T-cell (primary cell): ENCODE measurements around the gene PSG7. TPM values are rescaled to one million over a fixed set of nuclear protein-coding genes. Genes with fewer than 3 reads are reported as not detected.
"Not testable (repeated sequence)": the region's sequence is repeated elsewhere in the genome, so short reads cannot be mapped to it uniquely, and the experiment has no call there.

ENCODE experiments used
- ATAC-seq, 4 experiments: fragments of 200-7000 bp in 3 of 4; fragments of 150-1000 bp in 1 of 4; cut with Tn5 transposase; replicated peaks in 1 of 4; 1 replicate in 3 of 4; 2 replicates in 1 of 4; pipeline ENCODE4 v1.10.0; 2021; ENCODE audit warnings: moderate library complexity in 3 of 4, mild to moderate bottlenecking in 2 of 4, moderate number of reproducible peaks in 1 of 4
- CTCF ChIA-PET, 2 donors: fragments of 300-600 bp; sonication (Branson Sonifier 250); formaldehyde crosslinking; loops; one replicate each; lab custom pipeline; 2022; ENCODE audit warnings: antibody characterized with exemption in 2 of 2; lab: Charles Lee
- POLR2A ChIA-PET, 2 donors: fragments of 300-600 bp; sonication (Branson Sonifier 250); formaldehyde crosslinking; loops; one replicate each; lab custom pipeline; 2022; ENCODE audit warnings: antibody characterized with exemption in 2 of 2; lab: Charles Lee
- DNase-seq, 35 experiments: peaks; one replicate each; pipeline versions ENCODE4 v3.0.0 to v3.0.0-alpha.2; 2013 to 2023
- H3K27ac ChIP-seq: one replicate; pipeline ENCODE4 v1.5.1; 2013; ENCODE audit warnings: low read length
- H3K27me3 ChIP-seq, 2 experiments: replicated peaks in 1 of 2; 1 replicate in 1 of 2; 2 replicates in 1 of 2; pipeline versions ENCODE4 v1.6.1 to v1.7.0; 2013; ENCODE audit warnings: low read length in 1 of 2, mixed read lengths in 1 of 2; ENCODE audit not compliant: control insufficient read depth in 2 of 2, insufficient read depth in 2 of 2; ENCODE audit errors: extremely low read depth in 1 of 2
- H3K36me3 ChIP-seq, 2 donors: 1 replicate in 1 of 2; 2 replicates in 1 of 2; pipeline versions ENCODE4 v1.6.1 to v1.7.0; 2013; ENCODE audit warnings: low read length in 1 of 2; ENCODE audit not compliant: control insufficient read depth in 2 of 2, insufficient read depth in 1 of 2; ENCODE audit errors: extremely low read depth in 1 of 2
- H3K4me1 ChIP-seq, 2 experiments: 1 replicate in 1 of 2; 2 replicates in 1 of 2; pipeline versions ENCODE4 v1.6.1 to v1.7.0; 2013; ENCODE audit warnings: low read length in 2 of 2, mixed read lengths in 1 of 2; ENCODE audit not compliant: insufficient read depth in 2 of 2, control insufficient read depth in 1 of 2; ENCODE audit errors: extremely low read depth in 1 of 2
- H3K4me3 ChIP-seq, 2 donors: 1 replicate in 1 of 2; 2 replicates in 1 of 2; pipeline versions ENCODE4 v1.5.1 to v1.7.0; 2013; ENCODE audit warnings: mild to moderate bottlenecking in 2 of 2, low read length in 1 of 2, moderate library complexity in 1 of 2; ENCODE audit not compliant: control insufficient read depth in 1 of 2; ENCODE audit errors: extremely low read depth in 1 of 2
- H3K9me3 ChIP-seq: 2 replicates; pipeline ENCODE4 v1.7.0; 2013
- H3K27ac Mint-ChIP-seq, 2 donors: one replicate each; pipeline ENCODE4 v1.8.0; 2020 to 2021; ENCODE audit warnings: mild to moderate bottlenecking in 2 of 2, mixed read lengths in 2 of 2
- H3K27me3 Mint-ChIP-seq, 2 donors: one replicate each; pipeline ENCODE4 v1.8.0; 2021 to 2022; ENCODE audit warnings: mixed read lengths in 2 of 2
- H3K36me3 Mint-ChIP-seq: one replicate; pipeline ENCODE4 v1.8.0; 2021; ENCODE audit warnings: mixed read lengths
- H3K4me1 Mint-ChIP-seq, 3 donors: one replicate each; pipeline ENCODE4 v1.8.0; 2020 to 2022; ENCODE audit warnings: mixed read lengths in 3 of 3, mild to moderate bottlenecking in 1 of 3
- H3K4me3 Mint-ChIP-seq, 3 donors: one replicate each; pipeline ENCODE4 v1.8.0; 2020 to 2022; ENCODE audit warnings: mild to moderate bottlenecking in 3 of 3, mixed read lengths in 3 of 3, moderate library complexity in 3 of 3
- H3K9me3 Mint-ChIP-seq, 3 donors: one replicate each; pipeline ENCODE4 v1.8.0; 2020 to 2022; ENCODE audit warnings: mixed read lengths in 3 of 3
- WGBS: methylation state at CpG from one replicate; pipeline ENCODE4 v1.1.5; 2013; ENCODE audit warnings: missing lambda C conversion rate; ENCODE audit not compliant: insufficient coverage; 5-methylcytosine and 5-hydroxymethylcytosine counted together
- total RNA-seq, 35 experiments: library from RNA in 6 of 35; stranded (reverse) in 6 of 35; fragments of 120-200 nt in 1 of 35; gene quantifications; one replicate each; pipeline versions ENCODE4 v1.2.1 to v1.2.4 and lab custom pipeline; 2013 to 2026

The PSG7 gene
- total RNA-seq, 5 donors from 2014 or later (not counting 1 experiment from before 2014, with no cell fraction given) = not detected

DNA sequence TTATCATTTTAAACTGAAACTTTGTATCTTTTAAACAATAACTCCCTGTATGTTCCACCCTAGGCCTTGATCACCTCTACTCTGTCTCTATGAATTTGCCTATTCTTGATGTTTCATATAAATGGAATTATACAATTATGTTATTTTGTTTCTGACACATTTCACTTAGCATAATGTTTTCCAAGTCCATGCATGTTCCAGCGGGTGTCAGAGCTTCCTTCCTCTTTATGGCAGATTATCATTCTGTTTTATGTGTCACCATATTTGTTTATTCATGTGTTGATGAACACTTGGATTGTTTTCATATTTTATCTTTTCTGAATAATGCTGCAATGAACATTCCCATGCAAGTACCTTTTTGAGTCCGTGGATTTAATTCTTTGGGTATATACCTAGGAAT, 54.3 kb downstream of the PSG7 start:
- H3K4me1 ChIP-seq, H3K27ac Mint-ChIP-seq, H3K4me1 Mint-ChIP-seq, H3K9me3 Mint-ChIP-seq, H3K27ac ChIP-seq, ATAC-seq, CTCF ChIA-PET, H3K4me3 ChIP-seq, DNase-seq, H3K36me3 Mint-ChIP-seq, POLR2A ChIA-PET, H3K9me3 ChIP-seq, H3K4me3 Mint-ChIP-seq, H3K36me3 ChIP-seq: not testable (repeated sequence)
- peaks cover 22 to 49% of the 10 kb centered on the region in 2 donors for H3K27me3 Mint-ChIP-seq
- no CpG with 5 or more reads among the region's 2 CpGs for WGBS
- H3K27me3 ChIP-seq = peaks cover 2 to 20% of the 10 kb centered on the region in 2 experiments

DNA sequence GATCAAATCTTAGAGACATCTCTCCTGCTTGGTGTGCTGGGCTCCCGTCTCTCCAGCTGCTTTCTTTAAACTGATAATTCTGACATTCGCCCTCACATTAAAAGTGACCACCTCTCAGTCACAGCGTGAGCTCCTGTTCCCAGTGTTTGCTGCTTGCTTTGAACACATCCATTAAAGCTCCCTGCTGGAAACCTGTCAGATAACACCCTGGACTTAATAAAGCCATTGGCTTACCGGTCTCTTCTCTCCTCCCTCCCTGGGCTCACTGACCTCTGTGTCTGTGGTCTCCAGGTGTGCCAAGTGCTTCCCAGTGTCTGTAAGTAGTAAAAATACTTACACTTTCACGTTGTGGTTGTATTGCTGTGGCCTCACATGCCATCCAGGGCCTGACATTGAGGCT, 55.0 kb downstream of the PSG7 start:
- 63% methylated on average over 3 of the region's 5 CpGs for WGBS
- H3K4me3 ChIP-seq, H3K27ac Mint-ChIP-seq, H3K36me3 Mint-ChIP-seq, H3K4me1 Mint-ChIP-seq, DNase-seq, H3K9me3 ChIP-seq, POLR2A ChIA-PET, ATAC-seq, H3K27ac ChIP-seq, H3K9me3 Mint-ChIP-seq, H3K4me1 ChIP-seq, CTCF ChIA-PET, H3K4me3 Mint-ChIP-seq, H3K36me3 ChIP-seq: not testable (repeated sequence)
- H3K27me3 ChIP-seq = peaks cover 2 to 20% of the 10 kb centered on the region in 2 experiments
- H3K27me3 Mint-ChIP-seq = peaks cover 22 to 45% of the 10 kb centered on the region in 2 donors

DNA sequence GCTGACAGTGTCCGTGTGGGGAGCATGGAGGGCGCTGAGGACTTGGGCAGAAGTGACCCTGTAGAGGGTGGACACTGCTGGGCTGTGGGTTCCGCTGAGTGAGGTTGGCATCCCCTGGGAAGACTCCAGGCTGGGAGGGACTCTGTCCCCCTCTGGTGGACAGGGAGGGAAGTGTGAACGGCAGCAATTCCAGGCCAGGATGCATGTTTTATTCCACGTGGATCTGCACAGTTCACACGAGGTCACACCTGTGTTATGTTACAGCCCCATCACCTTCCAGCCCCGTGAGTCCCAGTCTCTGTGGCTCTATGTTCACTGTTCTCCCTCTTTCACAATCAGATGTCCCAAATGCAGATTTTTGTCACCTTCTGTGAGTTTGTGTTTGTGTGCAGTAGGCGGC, 55.7 kb downstream of the PSG7 start:
- POLR2A ChIA-PET, CTCF ChIA-PET, H3K4me3 Mint-ChIP-seq, H3K4me1 ChIP-seq, H3K4me1 Mint-ChIP-seq, H3K36me3 ChIP-seq, H3K9me3 ChIP-seq, H3K27ac ChIP-seq, DNase-seq, H3K9me3 Mint-ChIP-seq, ATAC-seq, H3K4me3 ChIP-seq, H3K27ac Mint-ChIP-seq, H3K36me3 Mint-ChIP-seq: not testable (repeated sequence)
- 70% methylated on average over 6 of the region's 8 CpGs for WGBS
- peaks cover 2 to 20% of the 10 kb centered on the region in 2 experiments for H3K27me3 ChIP-seq
- peaks cover 21 to 44% of the 10 kb centered on the region in 2 donors for H3K27me3 Mint-ChIP-seq

- not testable (repeated sequence) for H3K4me3 ChIP-seq
Observed at GRCh38 chr19:42880621-42881020, 56.4 kb downstream of the PSG7 start.

GRCh38 chr19:42879613-42880012, 57.4 kb downstream of the PSG7 start, which contains the start of gene PSG1:
Gene PSG1 (minus strand): TSS chr19:42879713. CDS start chr19:42879581, 132 bp downstream.
- Mint-ChIP-seq H3K4me1 (no peaks in the 10 kb centered on the region), H3K27ac (no peak within 1 kb of the TSS), H3K27me3 (peaks cover 16 to 31% of the 10 kb centered on the region in 2 donors), H3K36me3 (no peaks in the 10 kb centered on the region), H3K4me3 (no peak within 1 kb of the TSS), H3K9me3 (no peaks in the 10 kb centered on the region)
- ChIA-PET POLR2A (no interaction called here), CTCF (no interaction called here)
- ATAC-seq (no peak), DNase-seq (no peak)
- Histone ChIP-seq H3K4me3 (no peak within 1 kb of the TSS), H3K36me3 (no peaks in the 10 kb centered on the region), H3K4me1 (no peaks in the 10 kb centered on the region), H3K27me3 (peaks cover 0 to 18% of the 10 kb centered on the region in 2 experiments), H3K27ac (no peak within 1 kb of the TSS), H3K9me3 (no peaks in the 10 kb centered on the region)
- 34% methylated on average over 2 of the region's 2 CpGs for WGBS

More at GRCh38 chr19:42880621-42881020, 56.4 kb downstream of the PSG7 start:
- H3K4me1 Mint-ChIP-seq, DNase-seq, POLR2A ChIA-PET, H3K4me1 ChIP-seq, CTCF ChIA-PET, H3K9me3 ChIP-seq, H3K4me3 Mint-ChIP-seq, H3K36me3 Mint-ChIP-seq, H3K36me3 ChIP-seq, H3K9me3 Mint-ChIP-seq, ATAC-seq, H3K27ac ChIP-seq, H3K27ac Mint-ChIP-seq: not testable (repeated sequence)
- peaks cover 16 to 39% of the 10 kb centered on the region in 2 donors for H3K27me3 Mint-ChIP-seq
- 95% methylated on average over 3 of the region's 9 CpGs for WGBS
- H3K27me3 ChIP-seq = peaks cover 2 to 20% of the 10 kb centered on the region in 2 experiments

DNA sequence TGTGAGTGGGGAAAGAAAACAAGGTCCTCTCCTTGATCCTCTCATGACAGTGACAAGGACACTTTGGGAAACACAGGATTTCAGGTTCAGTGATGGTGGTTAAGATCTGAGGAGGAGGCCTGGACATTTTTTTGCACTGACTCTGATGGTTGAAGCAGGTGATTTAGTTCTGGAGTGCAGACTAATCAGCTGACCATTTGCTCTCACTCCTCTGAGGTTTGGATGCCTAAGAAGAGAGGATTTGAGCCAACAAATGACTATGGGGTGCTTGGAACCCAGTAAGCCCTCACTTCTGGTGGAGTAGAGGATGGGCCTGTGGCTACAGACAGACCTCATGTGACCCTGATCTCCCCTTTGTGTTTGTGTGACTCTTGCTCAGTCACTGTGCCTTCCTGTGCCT, 60.4 kb downstream of the PSG7 start:
- DNase-seq, ATAC-seq, CTCF ChIA-PET: not testable (repeated sequence)

DNA sequence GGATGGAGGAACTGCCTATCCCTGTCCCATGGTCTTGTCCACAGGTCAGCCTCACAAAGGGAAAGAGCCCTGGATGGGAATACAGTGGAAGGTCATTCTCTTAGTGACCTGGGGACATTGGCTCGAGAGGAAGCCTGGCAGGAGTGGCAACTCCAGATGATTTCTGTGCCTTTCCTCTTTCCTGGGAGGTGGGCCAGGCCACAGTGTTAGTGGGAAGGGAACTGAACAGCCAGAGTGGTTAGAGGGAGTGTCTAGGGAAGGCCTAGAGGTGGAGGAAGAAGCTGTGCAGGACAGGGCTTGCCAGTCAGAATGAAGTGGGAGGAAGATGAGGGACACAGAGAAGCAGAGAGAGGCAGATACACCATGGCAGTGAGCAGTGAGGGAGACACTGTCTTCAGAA, 61.1 kb downstream of the PSG7 start:
- POLR2A ChIA-PET, H3K27ac ChIP-seq, H3K9me3 Mint-ChIP-seq, H3K36me3 ChIP-seq, CTCF ChIA-PET, H3K9me3 ChIP-seq, H3K4me1 Mint-ChIP-seq, H3K4me3 ChIP-seq, ATAC-seq, H3K27ac Mint-ChIP-seq, DNase-seq, H3K4me1 ChIP-seq, H3K36me3 Mint-ChIP-seq, H3K4me3 Mint-ChIP-seq: not testable (repeated sequence)
- H3K27me3 ChIP-seq = peaks cover 0 to 12% of the 10 kb centered on the region in 2 experiments
- WGBS = 50% methylated on average over 1 of the region's 1 CpG
- H3K27me3 Mint-ChIP-seq = peaks cover 0 to 11% of the 10 kb centered on the region in 2 donors

More for the DNA sequence above, 60.4 kb downstream of the PSG7 start:
- H3K4me1 Mint-ChIP-seq, H3K9me3 Mint-ChIP-seq, H3K36me3 ChIP-seq, H3K4me1 ChIP-seq, H3K4me3 ChIP-seq, H3K27ac ChIP-seq, H3K27ac Mint-ChIP-seq, POLR2A ChIA-PET, H3K36me3 Mint-ChIP-seq, H3K9me3 ChIP-seq, H3K4me3 Mint-ChIP-seq: not testable (repeated sequence)
- peaks cover 0 to 13% of the 10 kb centered on the region in 2 donors for H3K27me3 Mint-ChIP-seq
- H3K27me3 ChIP-seq = peaks cover 0 to 17% of the 10 kb centered on the region in 2 experiments
